Measurements from ENCODE around the gene DDAH1. TPM values are rescaled to one million over a fixed set of nuclear protein-coding genes. Genes with fewer than 3 reads are reported as not detected.

Gene DDAH1
- total and polyA plus RNA-seq, 2 experiments from 2014 or later = 29.4 to 41.7 TPM

DNA sequence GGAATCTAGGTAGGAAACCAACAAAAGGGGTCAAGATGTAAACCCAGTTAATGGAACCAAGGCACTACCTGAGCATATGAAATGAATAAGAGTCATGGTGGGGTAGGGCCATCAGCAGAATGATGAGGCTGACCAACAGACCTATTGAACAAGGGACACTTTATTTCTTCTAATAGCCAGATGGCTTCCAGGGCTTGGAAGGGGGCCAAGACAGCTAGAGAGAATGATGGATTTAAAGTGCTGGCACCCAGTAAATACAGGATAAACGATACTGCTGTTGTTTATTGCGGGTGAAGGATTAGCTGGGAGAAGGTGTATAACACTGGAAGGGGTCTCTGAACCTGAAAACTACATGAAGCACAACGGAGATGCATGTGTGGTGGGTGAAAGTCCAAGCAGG, 15.6 kb downstream of the DDAH1 start:
- Mint-ChIP-seq H3K9me3 (no peaks in the 10 kb centered on the region), H3K4me1 (peaks cover 25% of the 10 kb centered on the region), H3K36me3 (ENCODE audit: low read depth) (peaks cover 3% of the 10 kb centered on the region; the same call in 2 of the 3 replicates), H3K27ac (no peak overlapping the region), H3K4me3 (no peak overlapping the region), H3K27me3 (ENCODE audit: insufficient read depth, low read depth, poor library complexity) (no peaks in the 10 kb centered on the region)
- Histone ChIP-seq H3K4me3 (no peak overlapping the region), H2AFZ (no peak overlapping the region), H3K79me2 (replicated peaks; ENCODE audit: insufficient read depth) (0 out of 2 replicates have a peak, but pooled peaks cover 7% of the 10 kb centered on the region), H4K20me1 (replicated peaks; ENCODE audit: insufficient read depth) (no peaks in the 10 kb centered on the region), H3K36me3 (ENCODE audit: insufficient read depth) (no peaks in the 10 kb centered on the region), H3K27ac (ENCODE audit: low read depth) (no peak overlapping the region), H3K27me3 (ENCODE audit: insufficient read depth) (no peaks in the 10 kb centered on the region), H3F3A (replicated peaks; ENCODE audit: low read depth) (no peaks in the 10 kb centered on the region), H3K4me2 (no peak overlapping the region), H3K9me2 (ENCODE audit: insufficient read depth) (peaks cover 10% of the 10 kb centered on the region), H3K4me1 (ENCODE audit: insufficient read depth) (peaks cover 19% of the 10 kb centered on the region)
- DNase-seq (ENCODE audit: low spot score) (no peak), ATAC-seq (no peak)
- no peak for TF ChIP-seq POLR2AphosphoS5 (IDR thresholded peaks at IDR 0.05; ENCODE audit: low read depth)
- no peak for TF ChIP-seq STAT1 (IDR thresholded peaks at IDR 0.05; ENCODE audit: unreplicated experiment)
- TF ChIP-seq, protein P1, sequence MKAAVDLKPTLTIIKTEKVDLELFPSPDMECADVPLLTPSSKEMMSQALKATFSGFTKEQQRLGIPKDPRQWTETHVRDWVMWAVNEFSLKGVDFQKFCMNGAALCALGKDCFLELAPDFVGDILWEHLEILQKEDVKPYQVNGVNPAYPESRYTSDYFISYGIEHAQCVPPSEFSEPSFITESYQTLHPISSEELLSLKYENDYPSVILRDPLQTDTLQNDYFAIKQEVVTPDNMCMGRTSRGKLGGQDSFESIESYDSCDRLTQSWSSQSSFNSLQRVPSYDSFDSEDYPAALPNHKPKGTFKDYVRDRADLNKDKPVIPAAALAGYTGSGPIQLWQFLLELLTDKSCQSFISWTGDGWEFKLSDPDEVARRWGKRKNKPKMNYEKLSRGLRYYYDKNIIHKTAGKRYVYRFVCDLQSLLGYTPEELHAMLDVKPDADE (IDR thresholded peaks at IDR 0.05) = no peak
- TF ChIP-seq, protein P2, sequence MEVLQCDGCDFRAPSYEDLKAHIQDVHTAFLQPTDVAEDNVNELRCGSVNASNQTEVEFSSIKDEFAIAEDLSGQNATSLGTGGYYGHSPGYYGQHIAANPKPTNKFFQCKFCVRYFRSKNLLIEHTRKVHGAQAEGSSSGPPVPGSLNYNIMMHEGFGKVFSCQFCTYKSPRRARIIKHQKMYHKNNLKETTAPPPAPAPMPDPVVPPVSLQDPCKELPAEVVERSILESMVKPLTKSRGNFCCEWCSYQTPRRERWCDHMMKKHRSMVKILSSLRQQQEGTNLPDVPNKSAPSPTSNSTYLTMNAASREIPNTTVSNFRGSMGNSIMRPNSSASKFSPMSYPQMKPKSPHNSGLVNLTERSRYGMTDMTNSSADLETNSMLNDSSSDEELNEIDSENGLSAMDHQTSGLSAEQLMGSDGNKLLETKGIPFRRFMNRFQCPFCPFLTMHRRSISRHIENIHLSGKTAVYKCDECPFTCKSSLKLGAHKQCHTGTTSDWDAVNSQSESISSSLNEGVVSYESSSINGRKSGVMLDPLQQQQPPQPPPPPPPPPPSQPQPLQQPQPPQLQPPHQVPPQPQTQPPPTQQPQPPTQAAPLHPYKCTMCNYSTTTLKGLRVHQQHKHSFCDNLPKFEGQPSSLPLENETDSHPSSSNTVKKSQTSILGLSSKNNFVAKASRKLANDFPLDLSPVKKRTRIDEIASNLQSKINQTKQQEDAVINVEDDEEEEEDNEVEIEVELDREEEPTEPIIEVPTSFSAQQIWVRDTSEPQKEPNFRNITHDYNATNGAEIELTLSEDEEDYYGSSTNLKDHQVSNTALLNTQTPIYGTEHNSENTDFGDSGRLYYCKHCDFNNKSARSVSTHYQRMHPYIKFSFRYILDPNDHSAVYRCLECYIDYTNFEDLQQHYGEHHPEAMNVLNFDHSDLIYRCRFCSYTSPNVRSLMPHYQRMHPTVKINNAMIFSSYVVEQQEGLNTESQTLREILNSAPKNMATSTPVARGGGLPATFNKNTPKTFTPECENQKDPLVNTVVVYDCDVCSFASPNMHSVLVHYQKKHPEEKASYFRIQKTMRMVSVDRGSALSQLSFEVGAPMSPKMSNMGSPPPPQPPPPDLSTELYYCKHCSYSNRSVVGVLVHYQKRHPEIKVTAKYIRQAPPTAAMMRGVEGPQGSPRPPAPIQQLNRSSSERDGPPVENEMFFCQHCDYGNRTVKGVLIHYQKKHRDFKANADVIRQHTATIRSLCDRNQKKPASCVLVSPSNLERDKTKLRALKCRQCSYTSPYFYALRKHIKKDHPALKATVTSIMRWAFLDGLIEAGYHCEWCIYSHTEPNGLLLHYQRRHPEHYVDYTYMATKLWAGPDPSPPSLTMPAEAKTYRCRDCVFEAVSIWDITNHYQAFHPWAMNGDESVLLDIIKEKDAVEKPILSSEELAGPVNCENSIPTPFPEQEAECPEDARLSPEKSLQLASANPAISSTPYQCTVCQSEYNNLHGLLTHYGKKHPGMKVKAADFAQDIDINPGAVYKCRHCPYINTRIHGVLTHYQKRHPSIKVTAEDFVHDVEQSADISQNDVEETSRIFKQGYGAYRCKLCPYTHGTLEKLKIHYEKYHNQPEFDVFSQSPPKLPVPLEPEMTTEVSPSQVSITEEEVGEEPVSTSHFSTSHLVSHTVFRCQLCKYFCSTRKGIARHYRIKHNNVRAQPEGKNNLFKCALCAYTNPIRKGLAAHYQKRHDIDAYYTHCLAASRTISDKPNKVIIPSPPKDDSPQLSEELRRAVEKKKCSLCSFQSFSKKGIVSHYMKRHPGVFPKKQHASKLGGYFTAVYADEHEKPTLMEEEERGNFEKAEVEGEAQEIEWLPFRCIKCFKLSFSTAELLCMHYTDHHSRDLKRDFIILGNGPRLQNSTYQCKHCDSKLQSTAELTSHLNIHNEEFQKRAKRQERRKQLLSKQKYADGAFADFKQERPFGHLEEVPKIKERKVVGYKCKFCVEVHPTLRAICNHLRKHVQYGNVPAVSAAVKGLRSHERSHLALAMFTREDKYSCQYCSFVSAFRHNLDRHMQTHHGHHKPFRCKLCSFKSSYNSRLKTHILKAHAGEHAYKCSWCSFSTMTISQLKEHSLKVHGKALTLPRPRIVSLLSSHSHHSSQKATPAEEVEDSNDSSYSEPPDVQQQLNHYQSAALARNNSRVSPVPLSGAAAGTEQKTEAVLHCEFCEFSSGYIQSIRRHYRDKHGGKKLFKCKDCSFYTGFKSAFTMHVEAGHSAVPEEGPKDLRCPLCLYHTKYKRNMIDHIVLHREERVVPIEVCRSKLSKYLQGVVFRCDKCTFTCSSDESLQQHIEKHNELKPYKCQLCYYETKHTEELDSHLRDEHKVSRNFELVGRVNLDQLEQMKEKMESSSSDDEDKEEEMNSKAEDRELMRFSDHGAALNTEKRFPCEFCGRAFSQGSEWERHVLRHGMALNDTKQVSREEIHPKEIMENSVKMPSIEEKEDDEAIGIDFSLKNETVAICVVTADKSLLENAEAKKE (CRISPR knock-in tag; IDR thresholded peaks at IDR 0.05) = no peak
- TF ChIP-seq, protein P3, sequence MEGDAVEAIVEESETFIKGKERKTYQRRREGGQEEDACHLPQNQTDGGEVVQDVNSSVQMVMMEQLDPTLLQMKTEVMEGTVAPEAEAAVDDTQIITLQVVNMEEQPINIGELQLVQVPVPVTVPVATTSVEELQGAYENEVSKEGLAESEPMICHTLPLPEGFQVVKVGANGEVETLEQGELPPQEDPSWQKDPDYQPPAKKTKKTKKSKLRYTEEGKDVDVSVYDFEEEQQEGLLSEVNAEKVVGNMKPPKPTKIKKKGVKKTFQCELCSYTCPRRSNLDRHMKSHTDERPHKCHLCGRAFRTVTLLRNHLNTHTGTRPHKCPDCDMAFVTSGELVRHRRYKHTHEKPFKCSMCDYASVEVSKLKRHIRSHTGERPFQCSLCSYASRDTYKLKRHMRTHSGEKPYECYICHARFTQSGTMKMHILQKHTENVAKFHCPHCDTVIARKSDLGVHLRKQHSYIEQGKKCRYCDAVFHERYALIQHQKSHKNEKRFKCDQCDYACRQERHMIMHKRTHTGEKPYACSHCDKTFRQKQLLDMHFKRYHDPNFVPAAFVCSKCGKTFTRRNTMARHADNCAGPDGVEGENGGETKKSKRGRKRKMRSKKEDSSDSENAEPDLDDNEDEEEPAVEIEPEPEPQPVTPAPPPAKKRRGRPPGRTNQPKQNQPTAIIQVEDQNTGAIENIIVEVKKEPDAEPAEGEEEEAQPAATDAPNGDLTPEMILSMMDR (conservative IDR thresholded peaks at IDR 0.05; ENCODE audit: low read depth in 2 of 2) = no peak
- no peak for TF ChIP-seq ZNF114 (CRISPR knock-in tag; IDR thresholded peaks at IDR 0.05)
- TF ChIP-seq, protein P4, sequence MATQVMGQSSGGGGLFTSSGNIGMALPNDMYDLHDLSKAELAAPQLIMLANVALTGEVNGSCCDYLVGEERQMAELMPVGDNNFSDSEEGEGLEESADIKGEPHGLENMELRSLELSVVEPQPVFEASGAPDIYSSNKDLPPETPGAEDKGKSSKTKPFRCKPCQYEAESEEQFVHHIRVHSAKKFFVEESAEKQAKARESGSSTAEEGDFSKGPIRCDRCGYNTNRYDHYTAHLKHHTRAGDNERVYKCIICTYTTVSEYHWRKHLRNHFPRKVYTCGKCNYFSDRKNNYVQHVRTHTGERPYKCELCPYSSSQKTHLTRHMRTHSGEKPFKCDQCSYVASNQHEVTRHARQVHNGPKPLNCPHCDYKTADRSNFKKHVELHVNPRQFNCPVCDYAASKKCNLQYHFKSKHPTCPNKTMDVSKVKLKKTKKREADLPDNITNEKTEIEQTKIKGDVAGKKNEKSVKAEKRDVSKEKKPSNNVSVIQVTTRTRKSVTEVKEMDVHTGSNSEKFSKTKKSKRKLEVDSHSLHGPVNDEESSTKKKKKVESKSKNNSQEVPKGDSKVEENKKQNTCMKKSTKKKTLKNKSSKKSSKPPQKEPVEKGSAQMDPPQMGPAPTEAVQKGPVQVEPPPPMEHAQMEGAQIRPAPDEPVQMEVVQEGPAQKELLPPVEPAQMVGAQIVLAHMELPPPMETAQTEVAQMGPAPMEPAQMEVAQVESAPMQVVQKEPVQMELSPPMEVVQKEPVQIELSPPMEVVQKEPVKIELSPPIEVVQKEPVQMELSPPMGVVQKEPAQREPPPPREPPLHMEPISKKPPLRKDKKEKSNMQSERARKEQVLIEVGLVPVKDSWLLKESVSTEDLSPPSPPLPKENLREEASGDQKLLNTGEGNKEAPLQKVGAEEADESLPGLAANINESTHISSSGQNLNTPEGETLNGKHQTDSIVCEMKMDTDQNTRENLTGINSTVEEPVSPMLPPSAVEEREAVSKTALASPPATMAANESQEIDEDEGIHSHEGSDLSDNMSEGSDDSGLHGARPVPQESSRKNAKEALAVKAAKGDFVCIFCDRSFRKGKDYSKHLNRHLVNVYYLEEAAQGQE (IDR thresholded peaks at IDR 0.05; ENCODE audit: unreplicated experiment) = no peak
- TF ChIP-seq EZH2phosphoT487 (IDR thresholded peaks at IDR 0.05; ENCODE audit: unreplicated experiment) = no peak
- TF ChIP-seq JUNB (IDR thresholded peaks at IDR 0.05; ENCODE audit: unreplicated experiment) = no peak
- TF ChIP-seq EZH2 (IDR thresholded peaks at IDR 0.05; ENCODE audit: low read depth, unreplicated experiment) = no peak
- no peak for TF ChIP-seq ZNF331 (CRISPR knock-in tag; IDR thresholded peaks at IDR 0.05; ENCODE audit: low read depth)
- TF ChIP-seq NANOG (IDR thresholded peaks at IDR 0.05; ENCODE audit: borderline replicate concordance) = no peak
- no peak for TF ChIP-seq CREB1 (CRISPR knock-in tag; IDR thresholded peaks at IDR 0.05; ENCODE audit: low read depth)

All from GM23338 (cell line).